Activated T-helper 9 cell treated with anti-CD3 and anti-CD28 coated beads, Interleukin-2, amount 50 U/mL, for 16 hours (primary cell): ENCODE measurements around the gene PCDHA11.
"Not testable (repeated sequence)": the region's sequence is repeated elsewhere in the genome, so short reads cannot be mapped to it uniquely, and the experiment has no call there.

Experiments used
- DNase-seq: peaks from one replicate; pipeline ENCODE4 v3.0.0-alpha.2; 2020; ENCODE audit warnings: low read depth

PCDHA11 gene

GRCh38 chr5:140868721-140869554, at the start of gene PCDHA11:
TSS of gene PCDHA11 (plus strand) at chr5:140868957. CDS start at chr5:140869104, 147 bp downstream.
- no peak for DNase-seq

- DNase-seq = no peak
These were observed 47.1 kb upstream of the PCDHA11 start, which contains the start of gene PCDHA5 for GRCh38 chr5:140821375-140822280. TSS of gene PCDHA5 (plus strand) at chr5:140821613.

- DNase-seq = no peak
These were observed 46.5 kb upstream of the PCDHA11 start for GRCh38 chr5:140822281-140822629.

- not testable (repeated sequence) for DNase-seq
These were observed 45.8 kb upstream of the PCDHA11 start for GRCh38 chr5:140822969-140823368.

GRCh38 chr5:140823475-140823874, 45.3 kb upstream of the PCDHA11 start:
- no peak for DNase-seq

- DNase-seq = no peak
These were observed 40.9 kb upstream of the PCDHA11 start, which contains the start of gene PCDHA6 for GRCh38 chr5:140827704-140828361. TSS of gene PCDHA6 (plus strand) at chr5:140827960. CDS start at chr5:140828092, 132 bp downstream.

GRCh38 chr5:140828362-140828737, 40.4 kb upstream of the PCDHA11 start:
- no peak for DNase-seq

GRCh38 chr5:140829511-140830501, 39.0 kb upstream of the PCDHA11 start:
- not testable (repeated sequence) for DNase-seq

- no peak for DNase-seq
These were observed 34.8 kb upstream of the PCDHA11 start, which contains the start of gene PCDHA7 for GRCh38 chr5:140833993-140834392. TSS of gene PCDHA7 (plus strand) at chr5:140834269. CDS start at chr5:140834384, 115 bp downstream.

GRCh38 chr5:140834439-140835008, 34.2 kb upstream of the PCDHA11 start:
- not testable (repeated sequence) for DNase-seq

- no peak for DNase-seq
These were observed 32.9 kb upstream of the PCDHA11 start for GRCh38 chr5:140835622-140836510.

GRCh38 chr5:140840978-140841962, 27.5 kb upstream of the PCDHA11 start, which contains the start of gene PCDHA8:
TSS of gene PCDHA8 (plus strand) at chr5:140841187. CDS start at chr5:140841322, 135 bp downstream.
- no peak for DNase-seq

- DNase-seq = no peak
These were observed 25.7 kb upstream of the PCDHA11 start for GRCh38 chr5:140842798-140843733.

- DNase-seq = not testable (repeated sequence)
These were observed 20.3 kb upstream of the PCDHA11 start, which contains the start of gene PCDHA9 for GRCh38 chr5:140848139-140849102. TSS of gene PCDHA9 (plus strand) at chr5:140848382. CDS start at chr5:140848496, 114 bp downstream.

GRCh38 chr5:140849831-140850634, 18.7 kb upstream of the PCDHA11 start:
- DNase-seq = not testable (repeated sequence)
